Right lobe of liver (tissue), 6 donors: ENCODE results near the gene CD300LD. TPM values are rescaled to one million over a fixed set of nuclear protein-coding genes. Genes with fewer than 3 reads are reported as not detected.
"Not testable (repeated sequence)": the region's sequence is repeated elsewhere in the genome, so short reads cannot be mapped to it uniquely, and the experiment has no call there.

Source experiments
- ATAC-seq, 4 donors: fragments of 200-7000 bp; cut with Tn5 transposase; one replicate each; pipeline ENCODE4 v1.9.1; 2020; ENCODE audit warnings: mild to moderate bottlenecking in 4 of 4, moderate library complexity in 4 of 4
- DNase-seq, 3 donors: peaks; one replicate each; pipeline ENCODE4 v3.0.0-alpha.2; 2020
- H3K27ac ChIP-seq, 3 donors: fragments of 200-600 bp; one replicate each; pipeline ENCODE4 v1.8.0; 2022
- H3K27me3 ChIP-seq, 2 donors: fragments of 200-600 bp; one replicate each; pipeline ENCODE4 v1.8.0; 2022
- H3K36me3 ChIP-seq, 4 donors: fragments of 200-600 bp; sonication (generic) in 1 of 4; one replicate each; pipeline versions ENCODE4 v1.5.1 to v1.8.0; 2017 to 2022; ENCODE audit warnings: control low read depth in 1 of 4
- H3K4me1 ChIP-seq, 4 donors: fragments of 200-600 bp; sonication (generic) in 1 of 4; one replicate each; pipeline versions ENCODE4 v1.5.1 to v1.8.0; 2017 to 2022; ENCODE audit warnings: control low read depth in 1 of 4
- H3K4me3 ChIP-seq, 3 donors: fragments of 200-600 bp; one replicate each; pipeline ENCODE4 v1.8.0; 2022
- H3K9me3 ChIP-seq, 4 donors: fragments of 200-600 bp; sonication (generic) in 1 of 4; one replicate each; pipeline versions ENCODE4 v1.5.1 to v1.8.0; 2017 to 2022; ENCODE audit warnings: control low read depth in 1 of 4
- CTCF ChIP-seq, 4 donors: fragments of 200-600 bp in 3 of 4; fragments of 450-650 bp in 1 of 4; IDR thresholded peaks; one replicate each; pipeline versions ENCODE4 v1.5.1 to v1.8.0; 2016 to 2022; ENCODE audit warnings: antibody characterized with exemption in 4 of 4, mild to moderate bottlenecking in 2 of 4
- POLR2A ChIP-seq: fragments of 450-650 bp; IDR thresholded peaks from one replicate; pipeline ENCODE4 v1.6.1; 2017; ENCODE audit warnings: antibody characterized with exemption, mild to moderate bottlenecking
- WGBS: methylation state at CpG from one replicate; pipeline ENCODE4 v1.1.6; 2018; ENCODE audit warnings: low coverage, low lambda C conversion rate; ENCODE audit not compliant: insufficient coverage; ENCODE audit errors: missing lambda C conversion rate; 5-methylcytosine and 5-hydroxymethylcytosine counted together
- intact Hi-C, 2 donors: fragments of 100-400 bp; cut with DNase I; formaldehyde crosslinking; loops; one replicate each; pipeline versions ENCODE4 v1.11.2 to v1.14.1; 2022
- total RNA-seq, 6 experiments: library from RNA; depleted of rRNA in 2 of 6; stranded (reverse); fragments of >200 nt in 2 of 6; fragmentation: NEBNext Ultra II Directional in 3 of 6; extraction: Animal tissue kit (Norgen Biotek cat#: 25700) in 3 of 6; gene quantifications; one replicate each; pipeline versions ENCODE4 v1.1.0 to v1.2.4, GENCODE V29; 2016 to 2023
- donor health status: DM: no; HTN: yes; CAD: no.
- donor health status: DM: no; HTN: no; CAD: no.
- donor health status: DM: no; HTN: no; CAD: no.
- donor health status: DM: no; HTN: yes; CAD: no.
- donor health status: DM: no; HTN: yes; CAD: no.

Gene CD300LD
- total RNA-seq, 6 experiments from 2014 or later, result not detected

GRCh38 chr17:74582633-74583032 lies 9.4 kb downstream of the CD300LD start:
- WGBS, result 77% methylated on average over 4 of the region's 10 CpGs
- no peaks in the 10 kb centered on the region for H3K4me1 ChIP-seq
- DNase-seq (no peak), ATAC-seq (no peak)
- H3K9me3 ChIP-seq, result no peaks in the 10 kb centered on the region
- H3K4me3 ChIP-seq, result no peak overlapping the region
- intact Hi-C loops, result no loop called here
- no peak overlapping the region for H3K27ac ChIP-seq
- H3K27me3 ChIP-seq, result no peaks in the 10 kb centered on the region
- no peaks in the 10 kb centered on the region for H3K36me3 ChIP-seq
- TF ChIP-seq CTCF (IDR thresholded peaks at IDR 0.05), result no peak
- TF ChIP-seq POLR2A, result no peak

GRCh38 chr17:74579900-74580299 lies 12.2 kb downstream of the CD300LD start:
- H3K4me1 ChIP-seq, result no peaks in the 10 kb centered on the region
- H3K4me3 ChIP-seq, result no peak overlapping the region
- no peaks in the 10 kb centered on the region for H3K27me3 ChIP-seq
- no peaks in the 10 kb centered on the region for H3K36me3 ChIP-seq
- DNase-seq (no peak), ATAC-seq (peak in 1 of 4 donors; percentile 40)
- intact Hi-C loops, result no loop called here
- no peak for TF ChIP-seq CTCF (IDR thresholded peaks at IDR 0.05)
- TF ChIP-seq POLR2A, result no peak
- no peak overlapping the region for H3K27ac ChIP-seq
- WGBS, result 47% methylated on average over 6 of the region's 7 CpGs
- H3K9me3 ChIP-seq, result no peaks in the 10 kb centered on the region

- no peak for ATAC-seq
- WGBS, result 42% methylated on average over 8 of the region's 9 CpGs
- Histone ChIP-seq H3K27ac (no peak overlapping the region), H3K36me3 (no peaks in the 10 kb centered on the region), H3K27me3 (no peaks in the 10 kb centered on the region), H3K9me3 (no peaks in the 10 kb centered on the region), H3K4me3 (no peak overlapping the region), H3K4me1 (no peaks in the 10 kb centered on the region)
- no peak for TF ChIP-seq CTCF (IDR thresholded peaks at IDR 0.05)
- TF ChIP-seq POLR2A, result no peak
- intact Hi-C loops, result no loop called here
- DNase-seq, result no peak
Observed at GRCh38 chr17:74578979-74579378, 13.1 kb downstream of the CD300LD start.

GRCh38 chr17:74574489-74575142 lies 17.5 kb downstream of the CD300LD start:
- Histone ChIP-seq H3K27me3 (no peaks in the 10 kb centered on the region), H3K4me3 (no peak overlapping the region), H3K9me3 (no peaks in the 10 kb centered on the region), H3K27ac (no peak overlapping the region), H3K36me3 (no peaks in the 10 kb centered on the region), H3K4me1 (no peaks in the 10 kb centered on the region)
- DNase-seq (no peak), ATAC-seq (no peak)
- TF ChIP-seq CTCF (IDR thresholded peaks at IDR 0.05) (no peak), POLR2A (no peak)
- intact Hi-C loops, result no loop called here
- 43% methylated on average over 4 of the region's 5 CpGs for WGBS

GRCh38 chr17:74573635-74574034 lies 18.4 kb downstream of the CD300LD start:
- H3K9me3 ChIP-seq, DNase-seq, H3K27me3 ChIP-seq, intact Hi-C loops, H3K27ac ChIP-seq, H3K36me3 ChIP-seq, ATAC-seq, H3K4me1 ChIP-seq, H3K4me3 ChIP-seq: not testable (repeated sequence)
